CD4-positive, alpha-beta T cell (primary cell): ENCODE results near the gene GOLGA1. TPM values are rescaled to one million over a fixed set of nuclear protein-coding genes. Genes with fewer than 3 reads are reported as not detected.

Experiments used
- ATAC-seq: fragments of 200-7000 bp; cut with Tn5 transposase; one replicate; pipeline ENCODE4 v1.10.0; 2022; ENCODE audit warnings: mild to moderate bottlenecking; ENCODE audit not compliant: poor library complexity
- CTCF ChIA-PET: fragments of 350-600 bp; sonication (Branson Sonifier 250); formaldehyde crosslinking; loops from one replicate; lab custom pipeline; 2021; ENCODE audit warnings: antibody characterized with exemption, inconsistent platforms; lab: Charles Lee
- POLR2A ChIA-PET: fragments of 350-600 bp; sonication (Branson Sonifier 250); formaldehyde crosslinking; loops from one replicate; lab custom pipeline; 2021; ENCODE audit warnings: antibody characterized with exemption, inconsistent platforms; lab: Charles Lee
- DNase-seq, 14 experiments: peaks; one replicate each; pipeline ENCODE4 v3.0.0-alpha.2; 2013 to 2020; ENCODE audit warnings: mixed read lengths in 2 of 14
- H3K27ac ChIP-seq, 2 donors: one replicate each; pipeline versions ENCODE4 v1.5.1 to v1.7.0; 2013; ENCODE audit warnings: low read length in 2 of 2, low read depth in 1 of 2, mild to moderate bottlenecking in 1 of 2
- H3K27me3 ChIP-seq, 2 experiments: 1 replicate in 1 of 2; 2 replicates in 1 of 2; pipeline versions ENCODE4 v1.6.1 to v1.7.0; 2013; ENCODE audit warnings: low read length in 2 of 2, control low read depth in 1 of 2, mild to moderate bottlenecking in 1 of 2, moderate library complexity in 1 of 2; ENCODE audit not compliant: insufficient read depth in 2 of 2, control insufficient read depth in 1 of 2
- H3K36me3 ChIP-seq: one replicate; pipeline ENCODE4 v1.6.1; 2013; ENCODE audit warnings: low read length, control low read depth; ENCODE audit not compliant: insufficient read depth
- H3K4me1 ChIP-seq: one replicate; pipeline ENCODE4 v1.6.1; 2013; ENCODE audit warnings: low read length, control low read depth; ENCODE audit not compliant: insufficient read depth
- H3K4me3 ChIP-seq: one replicate; pipeline ENCODE4 v1.5.1; 2013; ENCODE audit warnings: mild to moderate bottlenecking, low read length, moderate library complexity
- H3K9me3 ChIP-seq, 2 experiments: 1 replicate in 1 of 2; 2 replicates in 1 of 2; pipeline versions ENCODE4 v1.6.1 to v1.7.0; 2013; ENCODE audit warnings: low read length in 2 of 2, mild to moderate bottlenecking in 2 of 2, control low read depth in 1 of 2, moderate library complexity in 1 of 2; ENCODE audit not compliant: control insufficient read depth in 1 of 2, insufficient read depth in 1 of 2
- H3K27ac Mint-ChIP-seq: one replicate; pipeline ENCODE4 v1.8.0; 2020; ENCODE audit warnings: mixed read lengths
- H3K27me3 Mint-ChIP-seq: one replicate; pipeline ENCODE4 v1.8.0; 2021; ENCODE audit warnings: mixed read lengths
- H3K36me3 Mint-ChIP-seq: one replicate; pipeline ENCODE4 v1.8.0; 2021; ENCODE audit warnings: low read depth, mixed read lengths
- H3K4me1 Mint-ChIP-seq: one replicate; pipeline ENCODE4 v1.8.0; 2021; ENCODE audit warnings: low read depth, mixed read lengths
- H3K4me3 Mint-ChIP-seq: one replicate; pipeline ENCODE4 v1.8.0; 2020; ENCODE audit warnings: mild to moderate bottlenecking, mixed read lengths
- H3K9me3 Mint-ChIP-seq: one replicate; pipeline ENCODE4 v1.8.0; 2020; ENCODE audit warnings: mixed read lengths
- CTCF ChIP-seq: fragments of 200-600 bp; IDR thresholded peaks from one replicate; pipeline ENCODE4 v1.8.0; 2022; ENCODE audit warnings: antibody characterized with exemption, mild to moderate bottlenecking
- intact Hi-C, 2 experiments: fragments of 100-400 bp; cut with DNase I in 1 of 2; cut with micrococcal nuclease in 1 of 2; formaldehyde crosslinking; loops; one replicate each; pipeline versions ENCODE4 v1.15.1 to v1.9.0; 2023 to 2025; cut with DNase I, micrococcal nuclease
- polyA plus RNA-seq, 2 donors: library from polyadenylated mRNA; unstranded; fragments of 120-200 nt; gene quantifications; one replicate each; pipeline ENCODE4 v1.2.1, GENCODE V29; 2013
- total RNA-seq, 174 experiments: library from RNA in 2 of 174; stranded (reverse) in 2 of 174; gene quantifications; one replicate each; pipeline ENCODE4 v1.2.3 and lab custom pipeline; 2021 to 2026

The GOLGA1 gene, protein sequence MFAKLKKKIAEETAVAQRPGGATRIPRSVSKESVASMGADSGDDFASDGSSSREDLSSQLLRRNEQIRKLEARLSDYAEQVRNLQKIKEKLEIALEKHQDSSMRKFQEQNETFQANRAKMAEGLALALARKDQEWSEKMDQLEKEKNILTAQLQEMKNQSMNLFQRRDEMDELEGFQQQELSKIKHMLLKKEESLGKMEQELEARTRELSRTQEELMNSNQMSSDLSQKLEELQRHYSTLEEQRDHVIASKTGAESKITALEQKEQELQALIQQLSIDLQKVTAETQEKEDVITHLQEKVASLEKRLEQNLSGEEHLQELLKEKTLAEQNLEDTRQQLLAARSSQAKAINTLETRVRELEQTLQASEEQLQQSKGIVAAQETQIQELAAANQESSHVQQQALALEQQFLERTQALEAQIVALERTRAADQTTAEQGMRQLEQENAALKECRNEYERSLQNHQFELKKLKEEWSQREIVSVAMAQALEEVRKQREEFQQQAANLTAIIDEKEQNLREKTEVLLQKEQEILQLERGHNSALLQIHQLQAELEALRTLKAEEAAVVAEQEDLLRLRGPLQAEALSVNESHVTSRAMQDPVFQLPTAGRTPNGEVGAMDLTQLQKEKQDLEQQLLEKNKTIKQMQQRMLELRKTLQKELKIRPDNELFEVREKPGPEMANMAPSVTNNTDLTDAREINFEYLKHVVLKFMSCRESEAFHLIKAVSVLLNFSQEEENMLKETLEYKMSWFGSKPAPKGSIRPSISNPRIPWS
- 10 to 100 TPM; 12.9 to 22.2 TPM for total RNA-seq
- 11.1 TPM for polyA plus RNA-seq (2013, experiment 1 of 2)
- 12.8 TPM for polyA plus RNA-seq (2013, experiment 2 of 2)
- 13.0 to 67.9 (median 33.6) reads per million in 172 experiments for total RNA-seq (lab: John Stamatoyannopoulos, UW)

GRCh38 chr9:124940894-124941678, at the start of gene GOLGA1:
GOLGA1 (minus strand) TSS chr9:124941083; CDS start chr9:124938711, 2,372 bp downstream.
- Histone ChIP-seq H3K4me1 (peaks cover 20% of the 10 kb centered on the region), H3K27me3 (no peaks in the 10 kb centered on the region), H3K9me3 (no peaks in the 10 kb centered on the region), H3K27ac (peak within 1 kb of the TSS; percentile 90 to 95), H3K4me3 (peak within 1 kb of the TSS; percentile 96), H3K36me3 (peaks cover 16% of the 10 kb centered on the region)
- H3K27ac Mint-ChIP-seq, result peak within 1 kb of the TSS; percentile 90
- peaks cover 23% of the 10 kb centered on the region for H3K4me1 Mint-ChIP-seq
- CTCF ChIA-PET, result interaction anchor here (0.9 kb wide), 1 partner anchor 88 kb away, joined by 3 read pairs; the partner anchor contains the start of gene WDR38
- peaks cover 27% of the 10 kb centered on the region for H3K36me3 Mint-ChIP-seq
- peak; percentile 86 to 98 (median 91) for DNase-seq
- TF ChIP-seq CTCF, result no peak
- POLR2A ChIA-PET, result interaction anchor here (0.6 to 3.1 kb wide), 20 partner anchors 8 to 321 kb away, joined by 3 to 108 read pairs (median 4); partner anchors contain the start of genes ARPC5L, GAPVD1, HSPA5 and PPP6C
- H3K27me3 Mint-ChIP-seq, result no peaks in the 10 kb centered on the region
- H3K4me3 Mint-ChIP-seq, result peak within 1 kb of the TSS; percentile 94
- ATAC-seq, result peak; percentile 84
- intact Hi-C loops, result loop anchor here (1.0 to 5.0 kb wide), 6 partner anchors 24 to 261 kb away; partner anchors contain the start of genes SCAI (in 2 of the 2), ARPC5L (in 1 of the 2), NR6A1 (in 1 of the 2) and RABEPK (in 1 of the 2)
- H3K9me3 Mint-ChIP-seq, result no peaks in the 10 kb centered on the region

DNA sequence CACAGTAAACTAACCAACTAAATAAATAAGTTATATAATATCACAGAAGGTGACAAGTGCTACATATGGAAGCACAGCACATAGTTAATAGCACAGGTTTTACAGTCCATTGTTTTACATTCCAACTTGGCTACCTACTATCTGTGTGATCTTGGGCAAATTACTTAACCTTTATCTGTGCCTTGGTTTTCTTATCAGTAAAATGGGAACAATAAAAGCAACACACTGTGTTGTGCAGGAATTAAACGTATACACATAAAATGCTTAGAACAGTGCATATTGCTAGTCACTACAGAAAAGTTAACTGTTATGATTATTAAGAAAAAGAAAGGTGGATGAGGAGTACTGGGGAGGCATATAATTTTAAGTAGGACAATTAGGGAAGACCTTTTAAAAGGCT, 42.8 kb upstream of the GOLGA1 start:
- Mint-ChIP-seq H3K4me3 (no peak overlapping the region), H3K36me3 (peaks cover 43% of the 10 kb centered on the region), H3K27me3 (no peaks in the 10 kb centered on the region), H3K27ac (no peak overlapping the region), H3K9me3 (no peaks in the 10 kb centered on the region), H3K4me1 (no peaks in the 10 kb centered on the region)
- peaks cover 14% of the 10 kb centered on the region for H3K36me3 ChIP-seq
- ChIA-PET POLR2A (interaction anchor here (1.1 kb wide), 1 partner anchor 42 kb away, joined by 3 read pairs; the partner anchor contains the start of gene GOLGA1), CTCF (no interaction called here)
- H3K27ac ChIP-seq, result no peak overlapping the region
- no peak for TF ChIP-seq CTCF
- no peaks in the 10 kb centered on the region for H3K9me3 ChIP-seq
- no peaks in the 10 kb centered on the region for H3K4me1 ChIP-seq
- DNase-seq (no peak), ATAC-seq (no peak)
- H3K4me3 ChIP-seq, result no peak overlapping the region
- H3K27me3 ChIP-seq, result no peaks in the 10 kb centered on the region
- intact Hi-C loops, result no loop called here

- Mint-ChIP-seq H3K4me3 (no peak overlapping the region), H3K27me3 (no peaks in the 10 kb centered on the region), H3K27ac (no peak overlapping the region), H3K4me1 (no peaks in the 10 kb centered on the region), H3K36me3 (peaks cover 39% of the 10 kb centered on the region), H3K9me3 (no peaks in the 10 kb centered on the region)
- no peak for ATAC-seq
- peaks cover 14% of the 10 kb centered on the region for H3K36me3 ChIP-seq
- intact Hi-C loops, result no loop called here
- ChIA-PET CTCF (no interaction called here), POLR2A (no interaction called here)
- no peaks in the 10 kb centered on the region for H3K27me3 ChIP-seq
- no peak overlapping the region for H3K4me3 ChIP-seq
- H3K4me1 ChIP-seq, result no peaks in the 10 kb centered on the region
- no peak for TF ChIP-seq CTCF
- H3K9me3 ChIP-seq, result no peaks in the 10 kb centered on the region
- DNase-seq, result no peak
- no peak overlapping the region for H3K27ac ChIP-seq
Observed at GRCh38 chr9:124980431-124980830, 39.5 kb upstream of the GOLGA1 start.
